Measurements from ENCODE around the gene DNAJC18.

GRCh38 chr5:139461698-139462097 lies 22.4 kb upstream of the DNAJC18 start:
- no peak for TF ChIP-seq POLR2A (IDR thresholded peaks at IDR 0.05; ENCODE audit: low read length)
- no peak for TF ChIP-seq GATA1 (IDR thresholded peaks at IDR 0.05; ENCODE audit: low read depth, low read length)
